ENCODE results near the gene GSTM1. TPM values are rescaled to one million over a fixed set of nuclear protein-coding genes. Genes with fewer than 3 reads are reported as not detected.

GSTM1 gene
- total RNA-seq, 4 donors from 2014 or later, result 93.7 TPM; not detected in 3

DNA sequence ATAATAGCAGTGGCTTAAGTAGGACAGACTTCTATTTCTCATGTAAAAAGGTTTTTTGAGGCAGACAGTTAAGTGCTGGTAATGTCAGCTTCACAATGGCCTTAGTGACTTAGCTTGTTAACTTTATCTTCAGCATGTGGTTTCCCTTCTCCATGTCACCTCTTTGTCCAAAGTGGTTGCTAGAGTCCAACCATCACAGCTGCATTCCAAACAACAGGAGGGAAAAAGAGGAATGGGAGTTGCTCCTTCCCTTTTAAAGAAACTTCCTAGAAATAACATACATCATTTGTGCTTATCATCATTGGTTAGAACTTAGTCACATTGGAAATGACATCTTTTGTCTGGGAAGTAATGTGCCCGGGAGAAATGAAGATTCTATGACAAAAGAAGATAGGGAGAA lies 34.4 kb downstream of the GSTM1 start:
- H3K36me3 ChIP-seq, result no peaks in the 10 kb centered on the region
- no peak for DNase-seq
- H3K4me3 ChIP-seq, result no peak overlapping the region
- H3K4me1 ChIP-seq, result no peaks in the 10 kb centered on the region
- no peak for TF ChIP-seq POLR2A (IDR thresholded peaks at IDR 0.05)
- TF ChIP-seq, protein P1, sequence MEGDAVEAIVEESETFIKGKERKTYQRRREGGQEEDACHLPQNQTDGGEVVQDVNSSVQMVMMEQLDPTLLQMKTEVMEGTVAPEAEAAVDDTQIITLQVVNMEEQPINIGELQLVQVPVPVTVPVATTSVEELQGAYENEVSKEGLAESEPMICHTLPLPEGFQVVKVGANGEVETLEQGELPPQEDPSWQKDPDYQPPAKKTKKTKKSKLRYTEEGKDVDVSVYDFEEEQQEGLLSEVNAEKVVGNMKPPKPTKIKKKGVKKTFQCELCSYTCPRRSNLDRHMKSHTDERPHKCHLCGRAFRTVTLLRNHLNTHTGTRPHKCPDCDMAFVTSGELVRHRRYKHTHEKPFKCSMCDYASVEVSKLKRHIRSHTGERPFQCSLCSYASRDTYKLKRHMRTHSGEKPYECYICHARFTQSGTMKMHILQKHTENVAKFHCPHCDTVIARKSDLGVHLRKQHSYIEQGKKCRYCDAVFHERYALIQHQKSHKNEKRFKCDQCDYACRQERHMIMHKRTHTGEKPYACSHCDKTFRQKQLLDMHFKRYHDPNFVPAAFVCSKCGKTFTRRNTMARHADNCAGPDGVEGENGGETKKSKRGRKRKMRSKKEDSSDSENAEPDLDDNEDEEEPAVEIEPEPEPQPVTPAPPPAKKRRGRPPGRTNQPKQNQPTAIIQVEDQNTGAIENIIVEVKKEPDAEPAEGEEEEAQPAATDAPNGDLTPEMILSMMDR (IDR thresholded peaks at IDR 0.05), result no peak
- H3K27ac ChIP-seq, result no peak overlapping the region
- H3K9me3 ChIP-seq, result no peaks in the 10 kb centered on the region
- no peaks in the 10 kb centered on the region for H3K27me3 ChIP-seq

DNA sequence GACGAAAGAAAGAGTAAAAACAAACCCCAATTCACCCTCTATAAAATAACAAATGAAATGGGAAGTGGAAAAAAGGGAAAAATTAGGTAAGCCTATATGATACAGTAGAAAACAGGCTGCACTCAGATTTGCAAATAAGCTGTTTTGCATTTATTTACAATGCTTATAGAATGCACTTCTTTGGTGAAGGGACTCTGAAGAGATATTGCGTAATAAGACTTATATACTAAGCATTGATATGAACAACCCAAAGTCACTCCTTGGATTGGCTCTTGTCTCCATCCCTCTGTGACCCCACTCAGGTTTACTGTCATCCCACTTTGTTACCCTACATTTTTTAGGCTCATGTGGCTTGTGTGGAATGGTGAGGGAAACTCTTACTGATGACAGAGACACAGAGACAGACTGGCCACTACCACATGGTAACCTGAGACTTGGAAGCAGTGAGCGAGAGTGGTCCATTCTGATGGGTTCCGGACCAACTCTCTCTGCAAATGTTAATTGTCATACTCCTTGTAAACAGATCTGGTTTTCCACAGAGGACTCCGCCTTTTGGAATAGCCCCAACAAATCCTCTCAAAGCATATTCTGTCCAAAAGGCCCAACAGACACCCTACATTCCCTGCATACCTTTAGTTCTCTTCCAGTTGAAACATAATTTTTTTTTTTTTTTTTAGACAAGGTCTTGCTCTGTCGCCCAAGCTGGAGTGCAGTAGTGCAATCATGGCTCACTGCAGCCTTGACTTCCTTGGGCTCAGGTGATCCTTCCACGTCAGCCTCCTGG lies 35.5 kb downstream of the GSTM1 start:
- no peak overlapping the region for H3K27ac ChIP-seq
- no peak overlapping the region for H3K4me3 ChIP-seq
- no peaks in the 10 kb centered on the region for H3K9me3 ChIP-seq
- no peaks in the 10 kb centered on the region for H3K27me3 ChIP-seq
- no peaks in the 10 kb centered on the region for H3K36me3 ChIP-seq
- DNase-seq, result no peak
- H3K4me1 ChIP-seq, result no peaks in the 10 kb centered on the region
- TF ChIP-seq POLR2A (IDR thresholded peaks at IDR 0.05), result no peak
- TF ChIP-seq, protein P1 (IDR thresholded peaks at IDR 0.05), result no peak

DNA sequence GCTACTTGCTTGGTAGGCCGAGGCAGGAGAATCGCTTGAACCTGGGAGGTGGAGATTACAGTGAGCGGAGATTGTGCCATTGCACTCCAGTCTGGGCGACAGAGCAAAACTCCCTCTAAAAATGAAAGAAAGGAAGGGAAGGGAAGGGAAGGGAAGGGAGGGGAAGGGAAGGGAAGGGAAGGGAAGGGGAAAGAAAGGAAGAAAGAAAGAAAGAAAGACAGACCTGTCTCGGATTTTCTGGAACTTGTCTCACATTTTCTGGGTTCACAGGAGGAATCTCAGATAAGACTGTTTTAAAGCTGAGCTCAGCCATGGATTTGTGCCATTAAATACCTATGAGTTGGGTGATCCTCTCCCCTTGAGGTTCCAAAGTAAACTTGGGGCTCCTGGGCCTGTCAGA lies 37.3 kb downstream of the GSTM1 start:
- Histone ChIP-seq H3K4me1 (no peaks in the 10 kb centered on the region), H3K27ac (no peak overlapping the region), H3K36me3 (no peaks in the 10 kb centered on the region), H3K4me3 (no peak overlapping the region), H3K27me3 (no peaks in the 10 kb centered on the region), H3K9me3 (no peaks in the 10 kb centered on the region)
- no peak for DNase-seq
- TF ChIP-seq, protein P1 (IDR thresholded peaks at IDR 0.05), result no peak
- TF ChIP-seq POLR2A (IDR thresholded peaks at IDR 0.05), result no peak

DNA sequence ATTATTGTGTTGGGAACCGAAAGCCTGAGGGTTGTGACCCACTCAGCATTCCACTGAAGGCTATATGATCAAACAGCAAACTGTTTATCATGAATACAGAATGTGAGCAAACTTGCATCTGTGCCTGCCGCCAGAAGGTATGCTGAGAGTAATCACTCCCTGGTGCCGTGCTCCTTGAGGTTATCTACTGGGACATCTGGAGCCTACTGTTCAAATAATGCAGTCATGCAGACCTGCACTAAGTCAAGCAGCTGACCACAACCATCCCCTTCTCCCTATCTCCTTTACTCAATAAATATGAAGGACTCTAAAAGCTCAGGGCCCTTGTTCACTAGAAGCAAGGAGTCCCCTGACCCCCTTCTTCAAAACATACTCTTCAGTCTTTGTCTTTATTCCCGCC lies 37.9 kb downstream of the GSTM1 start:
- Histone ChIP-seq H3K36me3 (no peaks in the 10 kb centered on the region), H3K27me3 (no peaks in the 10 kb centered on the region), H3K9me3 (no peaks in the 10 kb centered on the region), H3K4me3 (no peak overlapping the region), H3K4me1 (no peaks in the 10 kb centered on the region), H3K27ac (no peak overlapping the region)
- no peak for DNase-seq
- no peak for TF ChIP-seq POLR2A (IDR thresholded peaks at IDR 0.05)
- TF ChIP-seq, protein P1 (IDR thresholded peaks at IDR 0.05), result no peak

DNA sequence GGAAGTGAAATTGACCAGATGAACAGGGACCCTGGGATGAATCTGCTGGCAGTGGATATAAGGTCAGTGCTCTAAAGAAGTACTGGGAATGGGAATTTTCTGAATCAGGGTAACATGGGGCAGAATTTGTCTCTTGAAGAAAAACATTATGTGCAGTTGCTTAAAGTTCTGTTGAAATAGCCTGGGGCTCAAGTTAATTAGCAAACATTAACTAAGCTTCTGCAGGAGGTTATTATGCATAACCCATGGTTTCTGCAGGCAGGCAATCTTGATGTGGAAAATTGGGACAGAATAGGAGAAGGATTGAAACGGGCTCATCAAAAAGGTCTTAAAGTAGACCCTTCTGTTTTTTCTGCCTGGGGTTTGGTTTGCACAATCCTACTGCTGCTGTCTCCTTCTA lies 38.4 kb downstream of the GSTM1 start:
- Histone ChIP-seq H3K27me3 (no peaks in the 10 kb centered on the region), H3K9me3 (no peaks in the 10 kb centered on the region), H3K4me3 (no peak overlapping the region), H3K4me1 (no peaks in the 10 kb centered on the region), H3K36me3 (no peaks in the 10 kb centered on the region), H3K27ac (no peak overlapping the region)
- TF ChIP-seq POLR2A (IDR thresholded peaks at IDR 0.05), result no peak
- TF ChIP-seq, protein P1 (IDR thresholded peaks at IDR 0.05), result no peak
- no peak for DNase-seq

All from Peyer's patch (tissue), 4 donors.